Activated CD8-positive, alpha-beta memory T cell treated with anti-CD3 and anti-CD28 coated beads for 1 hour (primary cell): Measurements from ENCODE around the gene ARHGEF25.
A peak's percentile ranks its signal among the peaks of the same experiment; 100 is the strongest.
"Not testable (repeated sequence)": the region's sequence is repeated elsewhere in the genome, so short reads cannot be mapped to it uniquely, and the experiment has no call there.

Experiments
- DNase-seq, 2 donors: peaks; one replicate each; pipeline ENCODE4 v3.0.0-alpha.2; 2020; ENCODE audit warnings: low read depth in 1 of 2; ENCODE audit errors: extremely low read depth in 1 of 2

Gene ARHGEF25

GRCh38 chr12:57611108-57611826 lies at the start of gene ARHGEF25:
Gene ARHGEF25, plus strand, starts transcription at chr12:57611435. Its CDS starts 460 bp downstream, at chr12:57611895.
- no peak for DNase-seq

- no peak for DNase-seq
Measured at GRCh38 chr12:57563358-57563757, 47.9 kb upstream of the ARHGEF25 start.

- DNase-seq: no peak
Measured at GRCh38 chr12:57564178-57564740, 47.0 kb upstream of the ARHGEF25 start.

GRCh38 chr12:57568838-57569237 lies 42.4 kb upstream of the ARHGEF25 start:
- DNase-seq: no peak

- DNase-seq: no peak
Measured at GRCh38 chr12:57569858-57570257, 41.4 kb upstream of the ARHGEF25 start.

DNA sequence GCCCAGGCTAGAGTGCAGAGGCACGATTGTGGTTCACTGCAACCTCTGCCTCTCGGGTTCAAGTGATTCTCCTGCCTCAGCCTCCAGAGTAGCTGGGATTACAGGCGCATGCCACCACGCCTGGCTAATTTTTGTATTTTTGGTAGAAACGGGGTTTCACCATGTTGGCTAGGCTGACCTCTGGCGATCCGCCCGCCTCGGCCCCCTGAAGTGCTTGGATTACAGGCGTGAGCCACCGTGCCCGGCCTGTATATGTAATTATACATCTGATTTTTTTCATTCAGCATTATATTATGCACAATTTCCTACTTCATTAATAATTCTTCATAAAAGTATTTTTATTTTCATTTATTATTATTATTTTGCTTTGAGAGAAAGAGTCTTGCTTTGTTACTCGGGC lies 40.8 kb upstream of the ARHGEF25 start:
- not testable (repeated sequence) for DNase-seq

GRCh38 chr12:57571926-57572762 lies 39.1 kb upstream of the ARHGEF25 start:
- no peak for DNase-seq

GRCh38 chr12:57574795-57575194 lies 36.4 kb upstream of the ARHGEF25 start:
- DNase-seq: no peak

DNA sequence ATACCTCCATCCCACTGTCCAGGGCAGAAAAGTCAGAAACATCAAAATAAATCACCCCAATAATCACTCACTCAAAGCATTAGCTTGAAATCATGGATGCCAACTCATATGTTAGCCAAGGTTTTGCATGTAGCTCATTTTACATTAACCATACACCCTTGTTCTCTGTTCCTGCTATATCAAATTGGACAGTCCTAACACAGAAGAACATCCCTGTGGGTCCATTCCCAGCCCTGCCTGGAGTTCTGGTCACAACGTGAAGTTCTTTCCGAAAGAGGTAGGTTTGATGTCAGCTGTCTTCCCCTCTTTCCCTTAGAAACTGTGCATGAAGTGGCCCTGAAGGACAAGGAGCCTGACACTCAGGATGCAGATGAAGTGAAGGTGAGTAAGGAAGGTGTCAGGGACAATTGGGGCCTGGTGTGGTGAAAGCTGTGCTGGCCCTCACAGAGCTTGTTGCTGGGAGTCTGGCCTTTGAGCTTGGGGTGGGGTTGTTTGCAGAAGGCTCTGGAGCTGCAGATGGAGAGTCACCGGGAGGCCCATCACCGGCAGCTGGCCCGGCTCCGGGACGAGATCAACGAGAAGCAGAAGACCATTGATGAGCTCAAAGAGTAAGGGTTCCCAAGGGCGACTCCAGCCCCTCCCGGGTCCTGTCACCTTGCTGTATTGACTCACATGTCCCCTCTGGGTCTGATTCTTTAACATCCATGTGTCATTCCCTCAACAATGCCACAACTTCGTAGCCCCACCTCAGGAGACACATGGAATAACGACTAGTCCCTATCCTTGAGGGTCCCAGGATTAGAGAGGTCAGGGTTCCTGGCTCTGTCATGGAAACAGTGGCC lies 35.2 kb upstream of the ARHGEF25 start:
- no peak for DNase-seq

GRCh38 chr12:57576613-57577160 lies 34.5 kb upstream of the ARHGEF25 start:
- DNase-seq: no peak

DNA sequence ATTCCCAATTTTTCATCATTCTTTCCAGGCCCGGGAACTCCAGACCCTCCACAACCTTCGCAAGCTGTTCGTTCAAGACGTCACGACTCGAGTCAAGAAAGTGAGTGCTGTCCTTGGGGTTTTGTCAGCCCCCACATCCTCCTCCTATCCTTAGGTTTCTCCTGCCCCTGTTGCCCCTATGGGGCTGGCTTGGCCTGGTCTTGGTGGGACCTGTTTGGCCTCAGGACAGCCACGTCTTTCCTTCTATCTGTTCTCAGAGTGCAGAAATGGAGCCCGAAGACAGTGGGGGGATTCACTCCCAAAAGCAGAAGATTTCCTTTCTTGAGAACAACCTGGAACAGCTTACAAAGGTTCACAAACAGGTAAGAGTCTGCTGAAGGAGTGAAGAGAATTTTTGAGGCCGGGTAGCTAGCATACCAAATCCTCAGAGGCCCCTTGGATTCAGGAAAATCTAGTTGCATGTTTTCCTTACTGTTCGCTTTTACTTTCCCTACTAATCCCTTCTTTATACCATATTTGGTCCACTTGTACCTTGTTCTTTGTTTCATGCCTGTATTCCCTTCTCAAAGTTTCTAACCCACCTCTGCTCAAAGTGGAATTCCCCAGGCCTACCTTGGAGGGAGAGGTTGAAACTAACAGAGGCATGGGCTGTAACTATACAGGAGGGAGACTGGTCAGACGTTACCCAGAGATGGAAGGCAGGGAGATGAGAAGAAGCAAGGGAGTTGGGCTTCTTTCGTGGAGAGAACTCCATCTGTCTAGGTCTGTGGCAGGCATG lies 33.1 kb upstream of the ARHGEF25 start:
- no peak for DNase-seq

GRCh38 chr12:57579011-57579410 lies 32.2 kb upstream of the ARHGEF25 start:
- no peak for DNase-seq

- DNase-seq: no peak
Measured at GRCh38 chr12:57579677-57580465, 31.4 kb upstream of the ARHGEF25 start.

DNA sequence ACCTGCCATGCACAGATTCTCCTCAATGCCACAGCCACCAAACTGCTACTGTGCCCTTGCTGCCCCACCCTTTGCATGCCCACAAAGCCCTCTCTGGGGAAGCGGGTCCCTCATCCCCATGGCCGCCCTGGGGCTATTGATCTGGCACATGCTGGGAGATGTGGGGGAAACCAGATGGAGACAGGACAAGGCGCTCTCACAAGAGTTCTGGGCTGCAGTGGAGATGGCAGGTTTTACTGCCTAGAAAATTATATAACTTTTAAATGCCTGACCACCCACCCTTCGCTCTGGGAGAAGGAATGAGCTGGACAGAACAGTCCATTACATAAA lies 30.8 kb upstream of the ARHGEF25 start:
- DNase-seq: no peak

- no peak for DNase-seq
Measured at GRCh38 chr12:57581802-57582201, 29.4 kb upstream of the ARHGEF25 start.

DNA sequence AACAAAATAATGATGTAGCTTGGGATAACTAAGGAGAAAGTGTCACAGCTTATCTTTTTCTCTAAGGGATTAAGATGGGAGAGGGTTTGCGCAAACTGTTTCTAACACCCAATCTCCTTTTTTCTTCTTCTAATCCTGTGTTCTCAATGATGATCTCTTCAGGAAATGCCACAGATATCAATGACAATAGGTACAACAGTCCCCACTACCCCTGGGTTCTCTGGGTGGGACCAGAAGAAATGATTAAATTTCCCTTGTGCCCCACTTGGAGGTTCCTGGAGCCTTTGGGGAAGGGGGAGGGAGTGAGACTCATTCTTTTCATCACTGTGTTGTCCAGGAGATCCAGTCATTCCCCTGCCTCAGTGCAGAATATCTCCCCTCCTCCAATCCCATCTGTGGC lies 28.8 kb upstream of the ARHGEF25 start:
- DNase-seq: no peak

GRCh38 chr12:57583008-57583831 lies 28.0 kb upstream of the ARHGEF25 start:
- DNase-seq: peak; percentile 21 to 42

DNA sequence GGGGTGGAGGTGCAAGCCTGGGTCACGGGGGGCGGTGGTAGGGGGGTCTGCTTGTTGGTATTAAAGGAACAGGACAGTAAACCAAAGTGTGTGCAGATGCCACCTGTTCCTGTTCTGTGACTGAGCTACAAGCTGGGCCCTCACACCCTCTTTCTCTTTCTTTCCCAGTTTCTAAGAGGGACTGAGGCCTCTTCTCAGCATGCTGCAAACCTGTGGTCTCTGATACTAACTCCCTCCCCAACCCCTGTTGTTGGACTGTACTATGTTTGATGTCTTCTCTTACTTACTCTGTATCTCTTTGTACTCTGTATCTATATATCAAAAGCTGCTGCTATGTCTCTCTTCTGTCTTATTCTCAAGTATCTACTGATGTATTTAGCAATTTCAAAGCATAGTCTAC lies 27.2 kb upstream of the ARHGEF25 start:
- no peak for DNase-seq
